Measurements from ENCODE around the gene KLK14. TPM values are rescaled to one million over a fixed set of nuclear protein-coding genes. Genes with fewer than 3 reads are reported as not detected.

Gene KLK14
- total RNA-seq, 2 donors from 2014 or later, result not detected

Other genes starting within 250 kb of the KLK14 start
- not detected for gene KLK15, start 249.3 kb downstream of the KLK14 start, total RNA-seq
- gene KLK3, start 228.0 kb downstream of the KLK14 start, total RNA-seq, result not detected
- gene KLK2, start 209.4 kb downstream of the KLK14 start, total RNA-seq, result not detected
- gene KLK4, start 171.5 kb downstream of the KLK14 start, total RNA-seq, result not detected
- gene KLK5, start 129.8 kb downstream of the KLK14 start, total RNA-seq, result not detected
- not detected for gene KLK6, start 113.3 kb downstream of the KLK14 start, total RNA-seq
- not detected for gene KLK7, start 99.0 kb downstream of the KLK14 start, total RNA-seq
- gene KLK8, start 81.3 kb downstream of the KLK14 start, total RNA-seq, result not detected
- not detected for gene KLK10, start 63.2 kb downstream of the KLK14 start, total RNA-seq
- gene KLK11, start 56.3 kb downstream of the KLK14 start, total RNA-seq, result not detected
- not detected for gene KLK12, start 47.9 kb downstream of the KLK14 start, total RNA-seq
- not detected for gene KLK13, start 17.8 kb downstream of the KLK14 start, total RNA-seq
- 1 to 10 TPM; 3.7 to 5.0 TPM for gene CTU1, start 25.5 kb upstream of the KLK14 start, total RNA-seq
- 10 to 100 TPM in 1 of 2 donors, 1 to 10 TPM in 1; 8.7 to 12.6 TPM for gene SIGLEC9, start 42.0 kb upstream of the KLK14 start, total RNA-seq
- gene SIGLEC7, start 59.4 kb upstream of the KLK14 start, total RNA-seq, result 1 to 10 TPM; 1.8 to 5.5 TPM
- gene CD33, start 142.2 kb upstream of the KLK14 start, total RNA-seq, result 10 to 100 TPM in 1 of 2 donors, 1 to 10 TPM in 1; 10.0 to 17.4 TPM
- not detected for gene SIGLECL1, start 168.2 kb upstream of the KLK14 start, total RNA-seq
- gene IGLON5, start 228.8 kb upstream of the KLK14 start, total RNA-seq, result under 1 TPM; 0.19 to 0.33 TPM

Data from posterior vena cava (tissue), 2 donors.